Measurements from ENCODE around the gene PPP1R18. TPM values are rescaled to one million over a fixed set of nuclear protein-coding genes. Genes with fewer than 3 reads are reported as not detected.
"Not testable (repeated sequence)": the region's sequence is repeated elsewhere in the genome, so short reads cannot be mapped to it uniquely, and the experiment has no call there.

The PPP1R18 gene
- total RNA-seq, 1 donor from 2014 or later: 71.0 TPM

GRCh38 chr6:30727920-30728553 lies 41.6 kb upstream of the PPP1R18 start:
- peak overlapping the region; percentile 99 for H3K4me3 Mint-ChIP-seq
- no peak for DNase-seq (ENCODE audit: low read depth, low spot score)
- peaks cover 46% of the 10 kb centered on the region for H3K27me3 Mint-ChIP-seq (ENCODE audit: low read depth)
- peaks cover 51% of the 10 kb centered on the region for H3K4me1 Mint-ChIP-seq
- H3K9me3 Mint-ChIP-seq: peaks cover 2% of the 10 kb centered on the region
- TF ChIP-seq CTCF (conservative IDR thresholded peaks at IDR 0.05): peak; percentile 30
- peaks cover 43% of the 10 kb centered on the region for H3K36me3 Mint-ChIP-seq (ENCODE audit: low read depth)
- H3K27ac Mint-ChIP-seq (ENCODE audit: unreplicated experiment): no peak overlapping the region

GRCh38 chr6:30726506-30727413 lies 40.3 kb upstream of the PPP1R18 start:
- Mint-ChIP-seq H3K4me1 (peaks cover 52% of the 10 kb centered on the region), H3K27me3 (ENCODE audit: low read depth) (peaks cover 55% of the 10 kb centered on the region), H3K36me3 (ENCODE audit: low read depth) (peaks cover 52% of the 10 kb centered on the region), H3K4me3 (peak overlapping the region; percentile 99), H3K27ac (ENCODE audit: unreplicated experiment) (no peak overlapping the region), H3K9me3 (peaks cover 2% of the 10 kb centered on the region)
- DNase-seq (ENCODE audit: low read depth, low spot score): no peak
- no peak for TF ChIP-seq CTCF (conservative IDR thresholded peaks at IDR 0.05)

GRCh38 chr6:30725713-30726505 lies 39.5 kb upstream of the PPP1R18 start:
- Mint-ChIP-seq H3K36me3 (ENCODE audit: low read depth) (peaks cover 58% of the 10 kb centered on the region), H3K27ac (ENCODE audit: unreplicated experiment) (no peak overlapping the region), H3K27me3 (ENCODE audit: low read depth) (peaks cover 61% of the 10 kb centered on the region), H3K4me3 (peak overlapping the region; percentile 99), H3K9me3 (peaks cover 2% of the 10 kb centered on the region), H3K4me1 (peaks cover 55% of the 10 kb centered on the region)
- TF ChIP-seq CTCF (conservative IDR thresholded peaks at IDR 0.05): no peak
- no peak for DNase-seq (ENCODE audit: low read depth, low spot score)

- Mint-ChIP-seq H3K9me3 (peaks cover 2% of the 10 kb centered on the region), H3K4me3 (peak overlapping the region; percentile 99), H3K36me3 (ENCODE audit: low read depth) (peaks cover 58% of the 10 kb centered on the region), H3K27ac (ENCODE audit: unreplicated experiment) (no peak overlapping the region), H3K27me3 (ENCODE audit: low read depth) (peaks cover 64% of the 10 kb centered on the region), H3K4me1 (peaks cover 50% of the 10 kb centered on the region)
- no peak for TF ChIP-seq CTCF (conservative IDR thresholded peaks at IDR 0.05)
- DNase-seq (ENCODE audit: low read depth, low spot score): no peak
Measured at GRCh38 chr6:30724906-30725667, 38.6 kb upstream of the PPP1R18 start.

- Mint-ChIP-seq H3K4me3 (peak overlapping the region; percentile 99), H3K27ac (ENCODE audit: unreplicated experiment) (peak overlapping the region; percentile 95), H3K36me3 (ENCODE audit: low read depth) (peaks cover 55% of the 10 kb centered on the region), H3K27me3 (ENCODE audit: low read depth) (peaks cover 67% of the 10 kb centered on the region), H3K4me1 (peaks cover 57% of the 10 kb centered on the region)
- not testable (repeated sequence) for DNase-seq (ENCODE audit: low read depth, low spot score); H3K9me3 Mint-ChIP-seq
Measured at GRCh38 chr6:30723843-30724741, 37.6 kb upstream of the PPP1R18 start.

GRCh38 chr6:30723159-30723842 lies 36.9 kb upstream of the PPP1R18 start:
- H3K9me3 Mint-ChIP-seq; DNase-seq (ENCODE audit: low read depth, low spot score): not testable (repeated sequence)
- Mint-ChIP-seq H3K4me3 (peak overlapping the region; percentile 99), H3K27ac (ENCODE audit: unreplicated experiment) (peak overlapping the region; percentile 28), H3K27me3 (ENCODE audit: low read depth) (peaks cover 66% of the 10 kb centered on the region), H3K36me3 (ENCODE audit: low read depth) (peaks cover 55% of the 10 kb centered on the region), H3K4me1 (peaks cover 64% of the 10 kb centered on the region)
